Mesendoderm (in vitro differentiated cells): ENCODE results near the gene CLCN3.

Experiments
- DNase-seq: peaks from one replicate; pipeline ENCODE4 v3.0.0; 2013
- H2AK5ac ChIP-seq: 2 replicates; pipeline ENCODE4 v1.6.1; 2013; ENCODE audit warnings: low read length, inconsistent platforms
- H2BK120ac ChIP-seq: 2 replicates; pipeline ENCODE4 v1.6.1; 2013; ENCODE audit warnings: low read depth, mild to moderate bottlenecking, low read length, moderate library complexity, mixed read lengths
- H2BK15ac ChIP-seq: replicated peaks from 2 replicates; pipeline ENCODE4 v1.6.1; 2013; ENCODE audit warnings: low read depth, mild to moderate bottlenecking, moderate library complexity
- H2BK5ac ChIP-seq: 2 replicates; pipeline ENCODE4 v1.6.1; 2013; ENCODE audit warnings: low read length, inconsistent platforms
- H3K18ac ChIP-seq: 2 replicates; pipeline ENCODE4 v1.6.1; 2013; ENCODE audit warnings: mild to moderate bottlenecking, low read length, mixed read lengths
- H3K23ac ChIP-seq: one replicate; pipeline ENCODE4 v1.6.1; 2013; ENCODE audit warnings: low read length
- H3K27ac ChIP-seq: 2 replicates; pipeline ENCODE4 v1.5.1; 2013; ENCODE audit warnings: low read depth, mild to moderate bottlenecking, inconsistent platforms, low read length, moderate library complexity
- H3K27me3 ChIP-seq: 2 replicates; pipeline ENCODE4 v1.6.1; 2013; ENCODE audit warnings: low read length, control low read depth, mild to moderate bottlenecking, inconsistent platforms; ENCODE audit not compliant: insufficient read depth, poor library complexity
- H3K36me3 ChIP-seq: 2 replicates; pipeline ENCODE4 v1.6.1; 2013; ENCODE audit warnings: low read length, inconsistent platforms; ENCODE audit not compliant: control insufficient read depth, insufficient read depth
- H3K4ac ChIP-seq: one replicate; pipeline ENCODE4 v1.6.1; 2013; ENCODE audit warnings: low read depth, mild to moderate bottlenecking, low read length, moderate library complexity
- H3K4me1 ChIP-seq: 2 replicates; pipeline ENCODE4 v1.6.1; 2013; ENCODE audit warnings: low read depth, low read length, inconsistent platforms; ENCODE audit not compliant: control insufficient read depth
- H3K4me2 ChIP-seq: 2 replicates; pipeline ENCODE4 v1.6.1; 2013; ENCODE audit warnings: low read length
- H3K4me3 ChIP-seq: 2 replicates; pipeline ENCODE4 v1.5.1; 2013; ENCODE audit warnings: mild to moderate bottlenecking, low read length
- H3K56ac ChIP-seq: one replicate; pipeline ENCODE4 v1.6.1; 2013; ENCODE audit warnings: low read length
- H3K79me1 ChIP-seq: 2 replicates; pipeline ENCODE4 v1.6.1; 2013; ENCODE audit warnings: low read length, inconsistent platforms
- H3K79me2 ChIP-seq: 2 replicates; pipeline ENCODE4 v1.6.1; 2013; ENCODE audit warnings: mild to moderate bottlenecking, low read length; ENCODE audit not compliant: control insufficient read depth, insufficient read depth
- H3K9ac ChIP-seq: 2 replicates; pipeline ENCODE4 v1.6.1; 2013; ENCODE audit warnings: low read length, inconsistent platforms
- H4K5ac ChIP-seq: one replicate; pipeline ENCODE4 v1.6.1; 2013; ENCODE audit warnings: low read length
- H4K8ac ChIP-seq: one replicate; pipeline ENCODE4 v1.6.1; 2013; ENCODE audit warnings: low read depth, mild to moderate bottlenecking, control low read depth, low read length, moderate library complexity
- WGBS: extraction: QIAGEN DNeasy Blood & Tissue Kit; methylation state at CpG from one replicate; pipeline ENCODE4 v1.1.7; 2013; ENCODE audit warnings: low lambda C conversion rate, missing lambda C conversion rate; ENCODE audit not compliant: insufficient coverage; ENCODE audit errors: extremely low coverage; 5-methylcytosine and 5-hydroxymethylcytosine counted together

Gene CLCN3

GRCh38 chr4:169650227-169650936, 30.0 kb downstream of the CLCN3 start:
- H3K27me3 ChIP-seq = no peaks in the 10 kb centered on the region
- no peak overlapping the region for H2BK15ac ChIP-seq
- H3K4me1 ChIP-seq = no peaks in the 10 kb centered on the region
- no CpG with 5 or more reads among the region's 3 CpGs for WGBS
- H3K9ac ChIP-seq = no peak overlapping the region
- no peak overlapping the region for H3K18ac ChIP-seq
- no peaks in the 10 kb centered on the region for H3K79me1 ChIP-seq
- no peak overlapping the region for H2AK5ac ChIP-seq
- DNase-seq = no peak
- H3K4me3 ChIP-seq = no peak overlapping the region
- no peak overlapping the region for H3K23ac ChIP-seq
- H3K27ac ChIP-seq = no peak overlapping the region
- no peaks in the 10 kb centered on the region for H3K36me3 ChIP-seq
- H3K56ac ChIP-seq = no peak overlapping the region
- H2BK5ac ChIP-seq = no peak overlapping the region
- no peak overlapping the region for H2BK120ac ChIP-seq
- H3K79me2 ChIP-seq = peaks cover 3% of the 10 kb centered on the region
- H3K4ac ChIP-seq = no peak overlapping the region
- no peak overlapping the region for H4K8ac ChIP-seq
- H3K4me2 ChIP-seq = no peak overlapping the region
- H4K5ac ChIP-seq = no peak overlapping the region

GRCh38 chr4:169652535-169652934, 32.2 kb downstream of the CLCN3 start:
- no peak overlapping the region for H2BK120ac ChIP-seq
- no peak overlapping the region for H3K9ac ChIP-seq
- no peak overlapping the region for H4K8ac ChIP-seq
- H3K56ac ChIP-seq = no peak overlapping the region
- no peak overlapping the region for H2BK15ac ChIP-seq
- no peaks in the 10 kb centered on the region for H3K27me3 ChIP-seq
- no peak overlapping the region for H3K23ac ChIP-seq
- peaks cover 1% of the 10 kb centered on the region for H3K79me1 ChIP-seq
- no peak overlapping the region for H3K4me3 ChIP-seq
- no peaks in the 10 kb centered on the region for H3K4me1 ChIP-seq
- H3K18ac ChIP-seq = no peak overlapping the region
- H3K4ac ChIP-seq = no peak overlapping the region
- H2BK5ac ChIP-seq = no peak overlapping the region
- DNase-seq = no peak
- H3K27ac ChIP-seq = no peak overlapping the region
- no peak overlapping the region for H2AK5ac ChIP-seq
- no peak overlapping the region for H3K4me2 ChIP-seq
- H4K5ac ChIP-seq = no peak overlapping the region
- peaks cover 7% of the 10 kb centered on the region for H3K79me2 ChIP-seq
- H3K36me3 ChIP-seq = no peaks in the 10 kb centered on the region

DNA sequence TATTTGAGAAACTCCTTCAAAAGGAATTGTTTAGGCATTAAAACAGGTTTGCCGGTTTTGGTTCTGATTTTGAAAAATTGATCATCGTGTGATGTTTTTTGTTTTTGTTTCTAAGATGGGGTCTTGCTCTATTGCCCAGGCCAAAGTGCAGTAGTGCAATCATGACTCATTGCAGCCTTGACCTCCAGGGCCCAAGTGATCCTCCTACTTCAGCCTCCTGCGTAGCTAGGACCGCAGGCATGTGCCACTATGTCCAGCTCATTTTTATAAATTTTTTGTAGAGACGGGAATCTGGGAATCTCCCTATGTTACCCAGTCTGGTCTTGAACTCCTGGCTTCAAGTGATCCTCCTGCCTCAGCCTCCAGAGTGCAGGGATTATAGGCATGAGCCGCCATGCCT, 35.0 kb downstream of the CLCN3 start:
- Histone ChIP-seq H3K4ac (no peak overlapping the region), H4K8ac (no peak overlapping the region), H4K5ac (no peak overlapping the region), H2BK120ac (no peak overlapping the region), H3K9ac (no peak overlapping the region), H3K4me2 (no peak overlapping the region), H3K4me1 (no peaks in the 10 kb centered on the region), H3K27me3 (no peaks in the 10 kb centered on the region), H2BK5ac (no peak overlapping the region), H3K79me1 (peaks cover 1% of the 10 kb centered on the region), H2AK5ac (no peak overlapping the region), H3K79me2 (peaks cover 7% of the 10 kb centered on the region), H3K27ac (no peak overlapping the region), H3K56ac (no peak overlapping the region), H3K4me3 (no peak overlapping the region), H3K36me3 (no peaks in the 10 kb centered on the region), H2BK15ac (no peak overlapping the region), H3K23ac (no peak overlapping the region), H3K18ac (no peak overlapping the region)
- no CpG with 5 or more reads among the region's 6 CpGs for WGBS
- no peak for DNase-seq

DNA sequence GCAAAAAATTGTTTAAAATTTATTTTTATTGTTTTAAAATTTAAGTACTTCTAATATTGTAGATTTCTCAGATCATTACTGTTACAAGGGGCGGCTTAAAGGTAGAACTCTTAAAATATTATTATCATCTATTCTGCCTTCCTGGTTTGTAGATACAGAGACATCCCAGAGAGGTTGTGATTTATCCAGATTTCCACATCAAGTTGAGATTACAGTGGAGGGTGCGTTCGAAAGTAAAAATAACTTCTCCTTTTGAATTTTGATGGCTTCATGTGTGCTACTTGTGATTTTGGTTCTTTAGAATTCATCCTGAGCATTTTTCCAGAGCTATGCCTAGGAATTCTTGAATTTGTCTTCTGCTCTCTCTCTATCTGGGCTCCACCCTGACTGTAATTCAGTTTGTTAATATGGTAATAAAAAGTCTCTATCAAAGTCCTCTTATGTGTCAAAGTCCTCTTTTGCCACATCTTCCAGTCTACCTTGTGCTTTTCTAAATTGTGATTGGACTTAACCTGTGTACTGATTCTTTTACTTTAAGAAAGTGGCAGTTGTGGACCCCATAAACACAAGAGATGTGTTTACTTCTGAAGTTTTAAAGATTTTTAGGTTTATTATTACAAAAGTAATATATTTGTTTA, 37.2 kb downstream of the CLCN3 start:
- H3K79me1 ChIP-seq = peaks cover 1% of the 10 kb centered on the region
- H2BK5ac ChIP-seq = no peak overlapping the region
- H2BK15ac ChIP-seq = no peak overlapping the region
- no peak overlapping the region for H2BK120ac ChIP-seq
- H3K4me3 ChIP-seq = no peak overlapping the region
- H3K27me3 ChIP-seq = no peaks in the 10 kb centered on the region
- H3K79me2 ChIP-seq = peaks cover 6% of the 10 kb centered on the region
- H3K4me1 ChIP-seq = no peaks in the 10 kb centered on the region
- no CpG with 5 or more reads among the region's 3 CpGs for WGBS
- no peak overlapping the region for H4K8ac ChIP-seq
- H2AK5ac ChIP-seq = no peak overlapping the region
- H3K9ac ChIP-seq = no peak overlapping the region
- H3K23ac ChIP-seq = no peak overlapping the region
- H3K36me3 ChIP-seq = no peaks in the 10 kb centered on the region
- no peak overlapping the region for H3K18ac ChIP-seq
- no peak overlapping the region for H3K27ac ChIP-seq
- no peak overlapping the region for H4K5ac ChIP-seq
- H3K4ac ChIP-seq = no peak overlapping the region
- H3K56ac ChIP-seq = no peak overlapping the region
- no peak for DNase-seq
- H3K4me2 ChIP-seq = no peak overlapping the region

DNA sequence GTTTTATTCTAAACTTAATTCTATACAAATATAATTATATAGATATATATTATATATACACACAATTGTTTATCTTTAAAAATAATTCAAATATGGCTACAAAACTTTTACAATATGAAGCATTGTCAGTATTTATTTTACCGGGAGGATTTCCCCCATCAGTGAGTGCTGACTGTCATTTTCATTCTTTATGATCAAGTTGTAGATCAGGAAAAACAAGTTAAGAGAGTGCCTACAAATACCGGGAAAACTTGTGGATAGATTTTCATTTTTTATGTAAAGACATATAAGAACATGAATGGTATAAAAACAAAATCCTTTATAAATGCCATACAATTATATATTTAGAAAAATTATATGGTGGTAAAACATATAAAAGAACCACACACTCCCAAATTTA, 37.8 kb downstream of the CLCN3 start:
- Histone ChIP-seq H2BK120ac (no peak overlapping the region), H3K18ac (no peak overlapping the region), H3K36me3 (no peaks in the 10 kb centered on the region), H4K8ac (no peak overlapping the region), H3K79me1 (peaks cover 1% of the 10 kb centered on the region), H3K9ac (no peak overlapping the region), H2BK5ac (no peak overlapping the region), H3K56ac (no peak overlapping the region), H3K4ac (no peak overlapping the region), H3K4me3 (no peak overlapping the region), H4K5ac (no peak overlapping the region), H3K4me2 (no peak overlapping the region), H3K4me1 (no peaks in the 10 kb centered on the region), H3K23ac (no peak overlapping the region), H2BK15ac (no peak overlapping the region), H3K79me2 (peaks cover 6% of the 10 kb centered on the region), H2AK5ac (no peak overlapping the region), H3K27ac (no peak overlapping the region), H3K27me3 (no peaks in the 10 kb centered on the region)
- no peak for DNase-seq
- WGBS = no CpG with 5 or more reads among the region's 2 CpGs
